SU-DHL-6 (cell line): Measurements from ENCODE around the gene ANGPTL7.

Experiments
- CTCF ChIP-seq: fragments of 200-600 bp; sonication (generic); IDR thresholded peaks from one replicate; pipeline ENCODE4 v1.5.1; 2017; ENCODE audit warnings: antibody characterized with exemption, mild to moderate bottlenecking, low read length, moderate library complexity; ENCODE audit not compliant: insufficient read depth, poor library complexity, severe bottlenecking
- EZH2phosphoT487 ChIP-seq: fragments of 200-600 bp; sonication (generic), shearing (Covaris generic); conservative IDR thresholded peaks from 2 replicates; pipeline ENCODE4 v1.6.1; 2018; ENCODE audit warnings: mild to moderate bottlenecking, antibody characterized with exemption, low read length, moderate library complexity, mixed read lengths

DNA sequence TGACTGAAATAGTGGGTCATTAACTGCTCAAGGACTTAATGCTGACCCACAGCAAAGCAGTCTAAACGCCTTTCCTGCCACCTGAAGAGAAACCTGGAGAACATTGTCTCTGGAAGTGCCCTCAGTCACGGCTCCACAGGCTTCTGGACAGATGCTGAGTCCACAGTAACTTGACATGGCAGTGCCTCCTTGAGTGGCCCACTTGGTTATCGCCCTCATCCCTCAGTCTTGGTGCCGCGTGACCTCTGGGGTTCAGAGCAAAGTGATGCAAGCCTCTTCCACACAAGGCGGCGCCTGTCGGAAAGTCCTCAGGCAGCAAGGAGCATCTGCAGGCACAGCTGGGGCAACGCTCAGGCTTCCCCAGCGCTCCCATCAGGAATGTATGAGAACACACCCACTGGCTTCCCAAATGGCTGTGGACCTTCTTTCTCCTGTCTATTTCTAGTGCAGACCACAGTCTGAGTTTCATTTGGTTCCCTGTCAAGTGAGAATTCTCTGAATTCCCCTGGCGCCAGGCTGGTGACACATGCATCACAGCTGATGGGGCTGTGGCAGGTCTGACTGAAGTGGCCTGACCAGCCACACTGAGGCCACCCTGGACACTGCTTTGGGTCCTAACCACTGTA lies 13.0 kb upstream of the ANGPTL7 start:
- TF ChIP-seq CTCF, result no peak
- TF ChIP-seq EZH2phosphoT487, result no peak
